Stimulated activated CD8-positive, alpha-beta memory T cell treated with anti-CD3 and anti-CD28 coated beads, Interleukin-15, amount 100 ng/mL, for 24 hours (primary cell): ENCODE measurements around the gene FAM111B.
"Not testable (repeated sequence)": the region's sequence is repeated elsewhere in the genome, so short reads cannot be mapped to it uniquely, and the experiment has no call there.

Source experiments
- DNase-seq: peaks from one replicate; pipeline ENCODE4 v3.0.0-alpha.2; 2020; ENCODE audit warnings: low read depth

FAM111B gene

GRCh38 chr11:59097938-59098337 lies 9.1 kb upstream of the FAM111B start:
- not testable (repeated sequence) for DNase-seq

GRCh38 chr11:59102259-59102765 lies 4.7 kb upstream of the FAM111B start:
- DNase-seq: peak; percentile 10

DNA sequence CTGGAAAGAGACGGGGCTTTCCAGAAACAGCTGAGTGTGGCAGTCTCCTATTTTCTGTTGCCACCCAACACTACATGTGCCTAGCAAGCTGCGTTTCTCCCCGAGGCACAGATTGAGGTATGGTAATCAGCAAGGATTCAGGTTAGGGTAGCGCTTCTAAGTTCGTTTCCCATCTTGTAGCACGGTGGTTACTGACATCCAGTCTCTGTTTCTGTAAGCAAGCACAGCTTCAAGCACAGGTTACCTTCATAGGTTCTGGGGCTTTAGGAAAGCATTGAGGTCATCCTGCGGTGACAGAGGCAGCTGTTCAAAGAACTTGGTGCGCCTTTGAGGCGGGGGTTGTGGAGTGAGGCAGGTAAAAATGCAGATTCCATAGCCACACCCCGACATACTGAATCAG lies 684 bp downstream of the FAM111B start:
- DNase-seq: not testable (repeated sequence)

DNA sequence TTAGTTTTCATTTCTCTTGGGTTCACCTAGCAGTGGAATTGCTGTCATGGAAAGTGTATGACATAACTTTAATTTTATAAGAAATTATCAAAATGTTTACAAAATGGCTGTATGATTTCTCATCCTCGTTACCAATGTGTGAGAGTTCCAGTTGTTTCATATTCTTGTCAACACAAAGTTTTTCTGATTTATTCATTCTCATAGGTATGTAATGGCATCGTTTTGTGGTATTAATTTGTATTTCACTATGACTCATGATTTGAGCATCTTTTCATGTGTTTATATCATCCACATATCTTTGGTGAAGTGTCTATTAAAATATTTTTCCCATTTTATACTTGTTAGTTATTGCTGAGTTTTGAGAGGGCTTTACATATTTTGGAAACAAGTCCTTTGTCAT lies 5.5 kb downstream of the FAM111B start:
- DNase-seq: no peak

DNA sequence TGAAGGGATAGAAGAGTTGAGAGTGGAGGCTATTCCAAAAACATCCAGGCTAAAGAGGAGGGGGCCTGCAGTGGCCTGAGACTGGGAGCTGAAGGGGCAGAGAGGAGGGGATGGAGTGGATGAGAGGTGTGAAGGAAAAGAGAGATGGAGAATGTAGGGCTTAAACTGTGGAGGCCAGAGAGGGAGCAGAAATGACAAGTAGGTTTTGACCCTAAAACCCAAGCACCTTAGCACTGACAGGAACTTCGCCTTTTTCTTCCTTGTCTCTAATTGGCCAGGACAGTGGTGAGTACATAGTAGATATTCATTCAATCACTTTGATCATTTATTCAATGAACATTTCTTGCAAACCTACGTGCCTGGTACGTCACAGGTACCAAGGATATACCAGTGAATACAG lies 7.3 kb downstream of the FAM111B start:
- no peak for DNase-seq

GRCh38 chr11:59115553-59115952 lies 8.5 kb downstream of the FAM111B start:
- DNase-seq: no peak

DNA sequence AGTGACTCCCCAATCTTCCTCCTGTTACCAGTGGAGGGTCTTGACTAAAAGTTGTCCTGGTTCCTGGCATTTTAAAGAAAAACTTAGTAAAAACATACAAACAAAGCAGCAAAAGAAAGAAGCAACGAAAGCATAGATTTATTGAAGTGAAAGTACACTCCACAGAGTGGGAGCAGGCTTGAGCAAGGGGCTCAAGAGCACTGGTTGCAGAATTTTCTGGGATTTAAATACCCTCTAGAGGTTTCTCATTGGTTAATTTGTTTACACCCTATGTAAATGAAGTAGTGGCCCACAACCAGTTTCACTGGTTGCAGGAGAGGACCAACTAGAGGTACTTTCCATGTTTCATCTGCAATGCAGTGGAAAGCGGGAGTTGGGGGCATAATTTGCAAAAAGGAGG lies 10.7 kb downstream of the FAM111B start:
- no peak for DNase-seq

- no peak for DNase-seq
Measured at GRCh38 chr11:59119826-59120225, 12.8 kb downstream of the FAM111B start.

- DNase-seq: peak; percentile 84
Measured at GRCh38 chr11:59135648-59136461, 28.8 kb downstream of the FAM111B start.

DNA sequence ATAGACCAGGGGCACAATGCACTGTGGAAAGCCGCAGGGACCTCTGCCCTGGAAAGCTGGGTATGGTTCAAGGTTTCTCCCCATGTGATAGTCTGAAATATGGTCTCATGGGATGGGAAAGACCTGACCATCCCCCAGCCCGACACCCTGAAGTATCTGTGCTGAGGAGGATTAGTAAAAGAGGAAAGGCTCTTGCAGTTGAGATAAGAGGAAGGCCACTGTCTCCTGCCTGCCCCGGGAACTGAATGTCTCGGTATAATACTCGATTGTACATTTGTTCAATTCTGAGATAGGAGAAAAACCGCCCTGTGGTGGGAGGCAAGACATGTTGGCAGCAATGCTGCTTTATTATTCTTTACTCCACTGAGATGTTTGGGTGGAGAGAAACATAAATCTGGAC lies 29.5 kb downstream of the FAM111B start:
- DNase-seq: not testable (repeated sequence)

DNA sequence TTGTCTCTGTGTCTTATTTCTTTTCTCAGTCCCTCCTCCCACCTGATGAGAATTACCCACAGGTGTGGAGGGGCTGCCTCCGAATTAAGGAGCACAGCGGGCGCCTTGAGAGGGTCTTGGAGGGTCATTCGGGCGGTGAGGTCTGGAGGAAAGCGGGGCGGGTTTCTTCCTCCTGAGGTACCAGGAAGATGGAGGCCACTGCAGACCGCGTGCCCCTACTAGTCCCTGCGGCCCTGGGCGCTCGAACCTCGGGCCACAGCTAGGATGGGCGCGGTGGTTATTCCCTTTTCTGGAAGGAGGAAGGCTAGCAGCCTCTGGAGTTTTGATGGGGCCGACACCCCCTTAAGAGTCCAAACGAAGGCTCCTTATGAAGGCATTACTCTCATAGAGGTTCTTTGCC lies 30.2 kb downstream of the FAM111B start:
- no peak for DNase-seq

DNA sequence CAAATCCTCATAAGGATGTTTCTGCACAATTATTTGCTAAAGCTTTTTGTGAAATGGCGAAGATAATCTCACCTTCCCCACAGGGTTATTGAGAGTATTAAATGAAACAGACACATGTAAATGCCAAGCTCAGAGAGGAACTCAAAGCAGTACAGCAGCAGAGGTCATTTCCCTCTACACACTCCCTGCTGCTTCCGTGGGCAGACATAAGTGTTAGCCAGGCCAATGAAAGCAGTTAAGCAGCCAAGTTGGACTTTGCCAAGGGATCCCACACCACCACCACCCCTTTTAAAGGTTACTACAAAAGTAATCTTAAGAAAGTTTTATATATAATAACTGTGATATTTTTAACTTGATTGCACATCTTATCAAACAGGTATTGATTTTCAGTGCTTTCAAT lies 31.6 kb downstream of the FAM111B start:
- DNase-seq: no peak

DNA sequence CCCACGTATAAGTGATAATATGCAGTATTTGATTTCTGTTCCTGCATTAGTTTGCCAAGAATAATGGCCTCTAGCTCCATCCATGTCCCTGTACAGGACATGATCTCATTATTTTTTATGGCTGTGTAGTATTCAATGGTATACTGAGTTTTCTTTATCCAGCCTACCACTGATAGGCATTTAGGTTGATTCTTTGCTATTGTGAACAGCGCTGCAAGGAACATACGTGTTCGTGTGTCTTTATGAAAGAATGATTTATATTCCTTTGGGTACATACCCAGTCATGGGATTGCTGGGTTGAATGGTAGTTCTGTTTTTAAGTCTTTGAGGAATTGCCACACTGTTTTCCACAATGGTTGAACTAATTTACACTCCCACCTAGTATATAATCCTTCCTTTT lies 34.2 kb downstream of the FAM111B start:
- no peak for DNase-seq

DNA sequence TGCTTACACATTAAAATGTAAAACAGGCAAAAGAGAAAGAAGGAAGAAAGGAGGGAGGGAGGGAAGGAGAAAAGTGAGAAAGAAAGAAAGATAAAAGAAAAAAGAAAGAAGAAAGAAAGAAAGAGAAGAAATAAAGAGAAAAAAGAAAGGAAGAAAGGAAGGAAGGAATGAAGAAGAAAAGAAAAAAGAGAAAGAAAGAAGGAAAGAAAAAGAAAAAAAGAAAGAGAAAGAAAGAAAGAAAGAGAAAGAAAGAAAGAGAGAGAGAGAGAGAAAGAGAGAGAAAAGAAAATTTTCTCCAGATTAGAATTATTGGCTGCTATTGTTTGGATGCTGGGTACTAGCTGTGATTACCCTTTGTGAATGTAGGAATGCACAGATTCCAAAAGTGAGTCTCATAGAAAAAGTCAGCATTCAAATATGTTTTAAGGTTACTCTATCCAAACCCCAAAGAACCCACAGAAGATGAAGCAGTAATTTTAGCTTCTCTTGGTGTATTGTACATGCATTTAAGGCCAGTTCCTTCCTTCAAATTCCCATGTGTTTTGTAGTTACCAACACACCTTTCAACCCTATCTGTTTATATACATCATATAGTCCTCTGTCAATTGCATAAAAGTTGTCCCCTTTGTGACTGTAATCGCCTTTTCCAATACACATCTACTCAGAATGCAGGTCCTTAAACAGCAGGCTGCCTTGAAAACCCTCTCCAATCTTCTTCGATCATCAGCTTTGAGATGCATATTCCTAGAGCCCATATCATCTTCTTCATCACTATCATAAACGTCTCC lies 34.8 kb downstream of the FAM111B start:
- no peak for DNase-seq

- peak; percentile 44 for DNase-seq
Measured at GRCh38 chr11:59142530-59143507, 35.8 kb downstream of the FAM111B start, which contains the start of gene FAM111A. Gene FAM111A (plus strand): TSS chr11:59142856. CDS start chr11:59148873, 6,017 bp downstream.

DNA sequence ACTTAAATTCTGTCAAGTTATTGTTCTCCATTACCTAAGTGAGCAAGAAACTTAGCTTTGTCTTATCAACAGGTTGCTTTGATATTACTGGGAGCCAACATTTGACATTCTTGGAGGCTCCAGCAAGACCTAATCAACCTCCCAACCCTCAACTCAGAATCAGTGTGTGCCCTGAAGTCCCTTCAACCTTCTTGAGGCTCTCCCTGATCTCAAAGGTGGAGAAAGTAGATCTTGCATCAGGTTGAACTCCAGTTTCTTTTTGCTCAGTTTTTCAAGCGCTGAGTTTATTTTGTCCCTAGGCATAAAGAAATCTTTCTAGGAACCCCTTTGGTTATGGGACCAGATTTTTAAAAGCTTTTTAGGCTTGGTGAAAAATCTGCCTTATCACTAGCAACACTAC lies 37.1 kb downstream of the FAM111B start:
- no peak for DNase-seq

GRCh38 chr11:59144579-59145345 lies 37.7 kb downstream of the FAM111B start:
- DNase-seq: peak; percentile 13

DNA sequence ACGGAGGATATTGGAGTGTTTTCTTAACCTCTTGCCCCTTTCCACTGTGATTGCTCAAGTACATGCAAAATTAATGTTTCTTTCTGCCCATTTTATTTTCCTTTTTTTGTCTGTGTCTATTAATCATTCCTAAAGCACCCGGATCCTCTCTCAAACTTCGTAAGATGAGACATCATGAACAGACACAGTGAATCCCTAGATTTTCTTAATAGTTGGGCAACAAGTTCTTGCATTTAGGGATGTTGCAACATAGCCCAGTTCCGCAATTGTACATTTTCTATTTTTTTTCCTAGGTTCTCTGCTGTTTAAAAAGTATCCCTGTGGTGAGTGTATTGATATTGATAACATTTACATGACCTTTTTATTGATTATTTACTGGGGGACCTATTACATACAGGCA lies 38.5 kb downstream of the FAM111B start:
- no peak for DNase-seq

DNA sequence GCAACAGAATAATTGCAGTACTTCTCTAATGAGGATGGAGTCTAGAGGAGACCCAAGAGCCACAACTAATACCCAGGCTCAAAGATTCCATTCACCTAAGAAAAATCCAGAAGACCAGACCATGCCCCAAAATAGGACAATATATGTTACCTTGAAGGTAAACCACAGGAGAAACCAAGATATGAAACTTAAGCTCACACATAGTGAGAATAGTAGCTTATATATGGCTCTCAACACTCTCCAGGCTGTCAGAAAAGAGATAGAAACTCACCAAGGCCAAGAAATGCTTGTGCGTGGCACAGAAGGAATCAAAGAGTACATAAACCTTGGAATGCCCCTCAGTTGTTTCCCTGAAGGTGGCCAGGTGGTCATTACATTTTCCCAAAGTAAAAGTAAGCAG lies 44.7 kb downstream of the FAM111B start:
- no peak for DNase-seq

GRCh38 chr11:59152312-59152951 lies 45.4 kb downstream of the FAM111B start:
- no peak for DNase-seq

DNA sequence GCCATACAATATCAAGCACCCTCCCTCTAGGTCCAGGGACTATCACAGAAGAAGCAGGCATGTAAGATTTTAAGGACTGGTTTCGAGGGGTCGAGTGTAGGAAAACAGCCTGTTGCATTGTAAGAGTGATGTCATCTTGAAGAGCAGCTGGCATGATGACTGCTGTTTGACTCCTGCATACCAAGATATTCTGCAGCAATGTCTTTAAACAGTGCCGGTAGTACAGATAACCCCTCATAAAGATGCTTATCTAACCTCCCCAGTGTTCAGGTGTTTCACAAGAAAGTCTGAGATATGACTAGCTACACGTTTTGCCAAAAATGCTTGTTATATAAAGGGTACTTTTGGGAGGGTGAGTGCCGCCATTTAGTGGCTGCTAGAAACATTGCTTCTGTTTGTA lies 47.6 kb downstream of the FAM111B start:
- DNase-seq: no peak
